Activated naive CD4-positive, alpha-beta T cell treated with anti-CD3 and anti-CD28 coated beads for 36 hours (primary cell): ENCODE measurements around the gene NINL. TPM values are rescaled to one million over a fixed set of nuclear protein-coding genes. Genes with fewer than 3 reads are reported as not detected.
"Not testable (repeated sequence)": the region's sequence is repeated elsewhere in the genome, so short reads cannot be mapped to it uniquely, and the experiment has no call there.

Source experiments
- CTCF ChIA-PET: fragments of 350-600 bp; sonication (Branson Sonifier 250); formaldehyde crosslinking; loops from one replicate; lab custom pipeline; 2021; ENCODE audit warnings: antibody characterized with exemption; lab: Charles Lee
- DNase-seq: peaks from one replicate; pipeline ENCODE4 v3.0.0-alpha.2; 2020
- H3K27ac Mint-ChIP-seq: one replicate; pipeline ENCODE4 v1.8.0; 2021; ENCODE audit warnings: mild to moderate bottlenecking, mixed read lengths
- H3K27me3 Mint-ChIP-seq: one replicate; pipeline ENCODE4 v1.8.0; 2021; ENCODE audit warnings: low read depth, mixed read lengths
- H3K36me3 Mint-ChIP-seq: one replicate; pipeline ENCODE4 v1.8.0; 2021; ENCODE audit warnings: low read depth, mixed read lengths
- H3K4me1 Mint-ChIP-seq: one replicate; pipeline ENCODE4 v1.8.0; 2021; ENCODE audit warnings: low read depth, mixed read lengths
- H3K4me3 Mint-ChIP-seq: one replicate; pipeline ENCODE4 v1.8.0; 2021; ENCODE audit warnings: mild to moderate bottlenecking, moderate library complexity, mixed read lengths
- H3K9me3 Mint-ChIP-seq: one replicate; pipeline ENCODE4 v1.8.0; 2021; ENCODE audit warnings: mixed read lengths
- intact Hi-C: fragments of 100-400 bp; cut with micrococcal nuclease; formaldehyde crosslinking; loops from one replicate; pipeline ENCODE4 v1.15.1; 2023
- total RNA-seq, 2 experiments: library from RNA; stranded (reverse); gene quantifications; one replicate each; pipeline ENCODE4 v1.2.3, GENCODE V29; 2021

The NINL gene
- total RNA-seq, 2 experiments from 2014 or later = 2.6 to 2.9 TPM

DNA sequence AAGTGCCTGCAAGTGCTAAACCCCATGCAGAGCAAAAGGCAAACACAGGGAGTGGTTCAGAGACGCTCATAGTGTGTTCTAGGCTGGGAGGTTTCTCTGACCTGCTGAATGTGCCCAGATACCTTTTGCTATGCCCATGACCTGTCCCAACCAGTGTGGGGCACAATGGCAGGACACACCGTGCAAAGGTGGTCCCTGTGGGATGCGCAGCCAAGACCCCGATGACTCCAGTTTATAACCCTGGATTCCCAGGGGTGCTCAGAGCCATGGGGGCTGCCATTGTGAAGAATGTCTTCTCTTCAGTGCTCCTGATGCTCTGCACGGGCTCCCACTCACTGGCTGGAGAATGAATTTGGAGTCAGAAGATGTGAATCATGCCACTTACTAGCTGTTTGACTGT lies 2.2 kb upstream of the NINL start:
- Mint-ChIP-seq H3K4me3 (no peak overlapping the region), H3K9me3 (no peaks in the 10 kb centered on the region)

DNA sequence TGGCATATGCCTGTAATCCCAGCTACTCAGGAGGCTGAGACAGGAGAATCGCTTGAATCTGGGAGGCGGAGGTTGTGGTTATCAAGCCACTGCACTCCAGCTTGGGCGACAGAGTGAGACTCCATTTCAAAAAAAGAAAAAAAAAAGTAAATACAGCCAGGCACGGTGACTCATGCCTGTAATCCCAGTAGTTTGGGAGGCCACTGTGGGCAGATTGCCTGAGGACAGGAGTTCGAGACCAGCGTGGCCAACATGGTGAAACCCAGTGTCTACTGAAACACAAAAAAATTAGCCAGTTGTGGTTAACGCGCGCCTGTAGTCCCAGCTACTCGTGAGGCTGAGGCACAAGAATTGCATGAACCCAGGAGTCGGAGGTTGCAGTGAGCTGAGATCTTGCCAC lies 1.5 kb upstream of the NINL start:
- no peak overlapping the region for H3K4me3 Mint-ChIP-seq
- peaks cover 6% of the 10 kb centered on the region for H3K4me1 Mint-ChIP-seq
- intact Hi-C loops = no loop called here
- CTCF ChIA-PET = no interaction called here
- no peak overlapping the region for H3K27ac Mint-ChIP-seq
- peaks cover 4% of the 10 kb centered on the region for H3K27me3 Mint-ChIP-seq
- DNase-seq = no peak
- no peaks in the 10 kb centered on the region for H3K9me3 Mint-ChIP-seq
- H3K36me3 Mint-ChIP-seq = no peaks in the 10 kb centered on the region

More for the DNA sequence above, 2.2 kb upstream of the NINL start:
- peaks cover 6% of the 10 kb centered on the region for H3K4me1 Mint-ChIP-seq
- no peak overlapping the region for H3K27ac Mint-ChIP-seq
- no peaks in the 10 kb centered on the region for H3K36me3 Mint-ChIP-seq
- intact Hi-C loops = no loop called here
- DNase-seq = no peak
- H3K27me3 Mint-ChIP-seq = peaks cover 4% of the 10 kb centered on the region
- CTCF ChIA-PET = no interaction called here

DNA sequence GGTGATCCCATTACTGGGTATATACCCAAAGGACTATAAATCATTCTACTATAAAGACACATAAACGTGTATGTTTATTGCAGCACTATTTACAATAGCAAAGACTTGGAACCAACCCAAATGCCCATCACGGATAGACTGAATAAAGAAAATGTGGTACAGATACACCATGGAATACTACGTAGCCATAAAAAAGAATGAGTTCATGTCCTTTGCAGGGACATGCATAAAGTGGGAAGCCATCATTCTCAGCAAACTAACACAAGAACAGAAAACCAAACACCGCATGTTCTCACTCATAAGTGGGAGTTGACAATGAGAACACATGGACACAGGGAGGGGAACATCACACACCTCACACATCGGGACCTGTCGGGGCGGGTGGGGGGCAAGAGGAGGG lies 1.7 kb downstream of the NINL start:
- intact Hi-C loops, H3K9me3 Mint-ChIP-seq, CTCF ChIA-PET, H3K27me3 Mint-ChIP-seq, H3K36me3 Mint-ChIP-seq, DNase-seq, H3K27ac Mint-ChIP-seq, H3K4me1 Mint-ChIP-seq: not testable (repeated sequence)
- peak overlapping the region; percentile 28 for H3K4me3 Mint-ChIP-seq

DNA sequence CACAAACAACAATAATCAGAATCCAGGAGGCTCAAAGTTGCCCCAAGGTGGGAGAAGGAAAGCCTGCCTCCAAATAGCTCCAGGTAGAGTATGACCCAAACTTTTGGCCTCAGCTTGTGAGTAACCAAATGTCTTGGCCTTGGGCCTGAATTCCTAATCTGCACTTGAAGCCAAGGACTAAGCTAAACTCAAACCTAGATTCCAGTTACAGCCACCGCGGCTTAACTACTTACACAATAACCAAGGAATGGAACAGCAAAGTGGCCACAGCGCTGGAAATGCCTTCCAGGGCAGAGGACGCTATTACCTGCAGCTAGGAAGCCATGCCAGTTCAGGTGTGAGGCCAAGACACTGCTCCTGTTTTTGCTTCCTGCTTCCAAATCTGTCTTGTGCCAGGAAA lies 4.6 kb downstream of the NINL start:
- Mint-ChIP-seq H3K4me1 (peaks cover 6% of the 10 kb centered on the region), H3K36me3 (no peaks in the 10 kb centered on the region), H3K27me3 (peaks cover 4% of the 10 kb centered on the region), H3K9me3 (no peaks in the 10 kb centered on the region), H3K4me3 (no peak overlapping the region), H3K27ac (no peak overlapping the region)
- intact Hi-C loops = no loop called here
- DNase-seq = no peak
- CTCF ChIA-PET = no interaction called here

DNA sequence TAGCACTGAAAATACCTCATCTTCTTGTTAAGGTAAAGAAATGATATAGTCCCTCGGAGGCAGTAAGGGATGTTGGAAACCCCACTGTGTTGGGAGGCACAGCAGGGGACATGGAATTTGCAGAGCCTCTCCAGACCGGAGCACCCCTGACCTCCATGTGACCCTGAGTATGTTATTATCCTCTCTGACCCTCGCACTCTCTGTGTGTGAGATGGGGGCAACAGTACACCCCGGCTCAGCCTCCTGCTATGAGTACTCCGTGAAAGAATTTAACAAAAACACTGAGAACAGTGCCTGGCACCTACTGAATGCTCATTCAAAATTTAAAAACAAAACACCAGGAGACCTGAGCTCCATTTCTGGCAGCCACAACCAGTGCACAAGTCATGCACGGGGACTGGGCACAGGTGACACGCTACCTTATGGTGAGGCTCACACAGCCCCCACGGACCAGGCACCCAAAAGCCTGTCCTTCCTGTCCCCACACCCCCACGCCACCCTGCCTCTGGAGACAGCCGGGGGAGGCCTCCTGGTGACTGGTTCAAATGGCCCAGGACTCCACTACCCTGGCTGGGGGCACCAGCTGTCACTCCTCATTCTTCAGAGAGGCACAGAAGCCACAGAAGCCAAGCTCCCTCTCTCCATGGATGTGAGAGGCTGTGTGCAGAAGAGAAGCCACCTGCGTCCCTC lies 6.1 kb downstream of the NINL start:
- CTCF ChIA-PET = no interaction called here
- Mint-ChIP-seq H3K36me3 (no peaks in the 10 kb centered on the region), H3K27ac (no peak overlapping the region), H3K27me3 (peaks cover 4% of the 10 kb centered on the region), H3K4me1 (peaks cover 2% of the 10 kb centered on the region), H3K9me3 (no peaks in the 10 kb centered on the region), H3K4me3 (no peak overlapping the region)
- intact Hi-C loops = no loop called here
- no peak for DNase-seq

DNA sequence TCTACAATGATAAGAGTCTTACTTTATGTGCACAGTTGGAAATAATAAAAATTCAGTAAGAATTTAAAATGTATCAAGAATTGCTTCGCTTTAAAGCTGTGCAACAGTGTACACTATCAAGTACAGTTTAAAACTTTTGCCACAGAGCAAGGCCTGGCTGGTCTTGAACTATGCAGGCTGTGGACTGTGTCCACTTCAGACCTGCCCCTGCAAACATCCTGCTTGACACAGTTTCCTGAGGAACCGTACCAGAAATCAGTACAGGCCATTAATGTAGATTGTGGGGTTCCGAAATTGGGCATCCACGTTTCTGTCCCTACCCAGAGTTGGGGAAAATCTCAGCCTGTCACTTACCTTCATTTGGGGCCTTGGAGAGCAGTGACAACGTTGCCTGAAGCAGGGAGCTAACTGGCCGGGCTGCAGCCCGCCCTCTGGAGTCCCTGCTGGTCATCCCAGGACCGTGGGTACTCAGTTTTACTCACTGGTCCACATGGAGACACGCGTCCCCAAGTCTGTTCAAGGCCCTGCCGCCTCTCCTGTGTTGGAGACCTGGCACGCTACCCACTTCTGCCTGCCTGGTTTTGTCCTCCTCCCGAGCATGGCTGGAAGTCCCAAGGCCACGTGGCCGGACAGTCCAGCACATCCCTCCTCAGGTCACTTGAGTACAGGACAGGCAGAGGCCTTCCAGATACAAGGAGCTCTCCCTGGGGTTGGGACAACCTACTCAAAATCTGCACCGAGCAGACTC lies 8.4 kb downstream of the NINL start:
- H3K4me3 Mint-ChIP-seq = no peak overlapping the region
- H3K36me3 Mint-ChIP-seq = no peaks in the 10 kb centered on the region
- no peak for DNase-seq
- H3K4me1 Mint-ChIP-seq = no peaks in the 10 kb centered on the region
- no peaks in the 10 kb centered on the region for H3K9me3 Mint-ChIP-seq
- H3K27me3 Mint-ChIP-seq = no peaks in the 10 kb centered on the region
- CTCF ChIA-PET = no interaction called here
- intact Hi-C loops = no loop called here
- H3K27ac Mint-ChIP-seq = no peak overlapping the region

DNA sequence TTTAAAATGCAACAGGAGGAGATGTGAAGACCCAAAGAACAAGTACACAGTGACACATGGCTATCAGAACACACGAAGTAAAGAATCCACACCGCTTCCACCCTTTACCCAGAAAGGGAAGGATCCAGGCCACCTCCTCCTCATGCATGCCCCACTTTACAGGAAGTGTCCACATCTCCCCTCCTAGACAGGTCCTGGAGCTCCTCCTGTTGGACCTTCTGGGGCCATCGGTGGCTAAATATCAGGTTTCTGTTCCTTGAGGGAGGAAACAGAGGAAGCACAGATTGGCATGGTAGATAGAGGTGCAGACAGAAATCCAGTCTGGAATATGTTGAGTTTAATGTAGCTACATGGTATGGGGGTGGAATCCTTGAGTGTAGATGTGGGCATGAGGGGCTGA lies 10.9 kb downstream of the NINL start:
- Mint-ChIP-seq H3K27ac (no peak overlapping the region), H3K27me3 (no peaks in the 10 kb centered on the region), H3K36me3 (no peaks in the 10 kb centered on the region), H3K9me3 (no peaks in the 10 kb centered on the region), H3K4me1 (no peaks in the 10 kb centered on the region), H3K4me3 (no peak overlapping the region)
- intact Hi-C loops = no loop called here
- no peak for DNase-seq
- CTCF ChIA-PET = no interaction called here

DNA sequence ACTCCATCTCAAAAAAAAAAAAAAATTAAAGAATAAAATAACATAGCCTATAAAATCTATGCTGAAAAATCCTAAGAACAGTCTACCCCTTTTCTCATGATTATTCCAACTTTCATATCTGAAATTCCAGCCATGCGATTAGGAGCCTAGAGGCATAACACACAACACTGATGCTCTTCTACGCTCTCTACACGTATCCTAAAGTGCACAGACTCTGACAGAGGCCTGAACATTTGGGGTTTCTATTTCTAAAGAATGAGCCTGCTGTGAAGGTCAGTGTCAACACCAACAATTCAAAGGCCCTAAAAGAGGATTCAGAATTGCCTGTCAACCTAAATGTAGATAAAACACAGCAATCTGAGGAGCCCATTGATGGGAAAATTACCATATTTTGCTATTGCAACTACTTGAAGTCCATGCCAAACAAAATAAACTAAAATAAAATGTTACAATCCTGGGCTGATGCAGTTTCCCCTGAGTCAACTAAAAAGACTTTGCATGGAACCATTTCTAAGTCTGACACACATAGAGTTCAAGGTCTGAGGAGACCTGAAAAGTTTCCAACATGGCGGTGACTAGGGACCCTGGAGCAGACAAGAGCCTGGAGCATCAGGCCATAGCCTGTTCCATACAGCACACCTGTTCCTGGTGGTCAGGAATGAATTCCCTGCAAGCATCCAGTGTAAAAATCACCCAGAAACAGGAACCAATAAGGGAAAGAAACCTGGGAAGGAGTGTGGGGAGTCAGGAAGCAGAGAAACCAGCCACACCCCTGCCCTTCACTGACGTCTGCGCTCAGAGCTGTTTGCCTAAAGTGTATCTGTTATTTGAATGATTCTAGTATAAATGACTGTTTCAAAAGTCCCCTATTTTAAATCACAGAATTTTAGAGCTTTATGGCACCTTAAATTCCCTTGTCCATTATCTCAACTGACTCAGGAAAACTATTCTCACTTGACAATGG lies 11.8 kb downstream of the NINL start:
- Mint-ChIP-seq H3K27ac (no peak overlapping the region), H3K4me3 (no peak overlapping the region), H3K36me3 (no peaks in the 10 kb centered on the region), H3K4me1 (no peaks in the 10 kb centered on the region), H3K9me3 (no peaks in the 10 kb centered on the region), H3K27me3 (no peaks in the 10 kb centered on the region)
- intact Hi-C loops = no loop called here
- CTCF ChIA-PET = no interaction called here
- DNase-seq = no peak

DNA sequence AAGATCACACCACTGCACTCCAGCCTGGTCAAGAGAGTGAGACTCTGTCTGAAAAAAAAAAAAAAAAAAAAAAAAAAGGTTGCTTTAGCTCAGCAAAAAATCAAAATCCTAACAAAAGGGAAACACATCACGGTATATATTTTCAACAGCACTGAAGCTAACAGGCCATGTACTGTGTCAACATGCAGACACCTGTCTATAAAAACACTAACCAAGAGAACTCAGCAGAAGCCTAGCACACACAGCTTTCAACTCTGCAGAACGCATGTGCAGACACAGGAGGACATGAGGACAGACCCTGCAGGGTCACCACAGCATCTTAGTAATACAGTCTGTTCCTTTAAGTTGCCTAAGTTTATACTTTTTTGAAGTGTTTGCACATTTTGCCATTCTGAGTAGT lies 13.5 kb downstream of the NINL start:
- peaks cover 5% of the 10 kb centered on the region for H3K4me1 Mint-ChIP-seq
- CTCF ChIA-PET = interaction anchor here (0.8 kb wide), 1 partner anchor 578 kb away, joined by 3 read pairs; no protein-coding TSS in a partner anchor
- no peak for DNase-seq
- no peak overlapping the region for H3K4me3 Mint-ChIP-seq
- no peak overlapping the region for H3K27ac Mint-ChIP-seq
- no peaks in the 10 kb centered on the region for H3K36me3 Mint-ChIP-seq
- H3K27me3 Mint-ChIP-seq = no peaks in the 10 kb centered on the region
- no peaks in the 10 kb centered on the region for H3K9me3 Mint-ChIP-seq
- intact Hi-C loops = no loop called here

DNA sequence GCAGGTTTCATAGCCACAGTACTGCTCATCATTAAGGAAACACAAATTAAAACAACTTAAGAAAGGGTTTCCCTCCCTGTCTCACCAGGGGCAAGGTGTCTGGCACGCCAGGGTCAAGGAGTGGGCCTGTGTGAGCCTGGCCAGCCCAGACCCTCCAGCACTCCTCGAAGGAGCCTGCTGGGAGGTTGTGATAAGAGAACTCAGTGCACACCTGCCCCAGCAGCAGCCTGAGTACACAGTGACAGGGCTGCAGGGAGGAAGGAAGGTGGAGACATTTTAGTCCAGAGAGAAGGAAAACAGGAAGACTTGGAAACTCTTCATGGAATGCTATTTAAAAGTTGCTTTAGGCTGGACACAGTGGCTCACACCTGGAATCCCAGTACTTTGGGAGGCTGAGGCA lies 14.1 kb downstream of the NINL start:
- no peaks in the 10 kb centered on the region for H3K36me3 Mint-ChIP-seq
- DNase-seq = no peak
- CTCF ChIA-PET = interaction anchor here (0.8 kb wide), 1 partner anchor 578 kb away, joined by 3 read pairs; no protein-coding TSS in a partner anchor
- no peaks in the 10 kb centered on the region for H3K9me3 Mint-ChIP-seq
- no peak overlapping the region for H3K27ac Mint-ChIP-seq
- H3K4me3 Mint-ChIP-seq = no peak overlapping the region
- H3K4me1 Mint-ChIP-seq = peaks cover 8% of the 10 kb centered on the region
- intact Hi-C loops = no loop called here
- no peaks in the 10 kb centered on the region for H3K27me3 Mint-ChIP-seq

DNA sequence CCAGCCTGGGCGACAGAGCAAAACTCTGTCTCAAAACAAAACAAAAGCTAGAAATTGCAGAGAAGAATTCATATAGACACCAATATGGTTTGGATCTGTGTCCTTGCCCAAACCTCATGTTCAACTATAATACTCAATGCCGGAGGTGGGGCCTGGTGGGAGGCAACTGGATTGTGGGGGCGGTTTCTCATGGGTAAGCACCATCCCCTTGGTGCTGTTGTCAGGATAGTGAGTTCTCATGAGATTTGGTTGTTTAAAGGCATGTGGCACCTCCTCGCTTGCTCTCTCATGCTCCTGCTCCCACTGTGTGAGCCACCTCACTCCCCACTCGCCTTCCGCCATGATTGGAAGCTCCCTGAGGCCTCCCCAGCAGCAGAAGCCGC lies 15.2 kb downstream of the NINL start:
- Mint-ChIP-seq H3K27ac (no peak overlapping the region), H3K36me3 (no peaks in the 10 kb centered on the region), H3K4me3 (no peak overlapping the region), H3K27me3 (no peaks in the 10 kb centered on the region), H3K9me3 (no peaks in the 10 kb centered on the region), H3K4me1 (peaks cover 13% of the 10 kb centered on the region)
- DNase-seq = no peak
- CTCF ChIA-PET = interaction anchor here (0.6 to 0.7 kb wide), 2 partner anchors 46 to 101 kb away, joined by 4 read pairs; no protein-coding TSS in a partner anchor
- intact Hi-C loops = no loop called here

DNA sequence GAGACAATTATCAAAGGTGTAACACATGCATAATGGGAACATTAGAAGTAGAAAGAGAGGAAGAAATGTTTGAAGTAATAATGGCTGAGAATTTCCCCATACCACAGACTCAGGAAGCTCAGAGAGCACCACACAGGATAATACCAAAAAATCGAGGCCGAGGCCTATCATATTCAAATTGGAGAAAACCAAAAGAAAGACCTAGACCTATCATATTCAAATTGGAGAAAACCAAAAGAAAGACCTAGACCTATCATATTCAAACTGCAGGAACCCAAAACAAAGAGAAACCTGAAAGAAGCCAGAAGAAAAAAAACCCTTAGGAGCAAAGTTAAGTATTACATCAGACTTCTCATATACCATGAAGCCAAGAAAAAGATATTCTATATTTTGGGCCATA lies 18.0 kb downstream of the NINL start:
- no peaks in the 10 kb centered on the region for H3K9me3 Mint-ChIP-seq
- peak overlapping the region; percentile 57 for H3K27ac Mint-ChIP-seq
- no peak overlapping the region for H3K4me3 Mint-ChIP-seq
- CTCF ChIA-PET = interaction anchor here (0.7 kb wide), 1 partner anchor 644 kb away, joined by 3 read pairs; no protein-coding TSS in a partner anchor
- peaks cover 18% of the 10 kb centered on the region for H3K4me1 Mint-ChIP-seq
- peaks cover 3% of the 10 kb centered on the region for H3K36me3 Mint-ChIP-seq
- intact Hi-C loops = loop anchor here (1.0 kb wide), 1 partner anchor 18 kb away; the partner anchor contains the start of gene NINL
- DNase-seq = no peak
- H3K27me3 Mint-ChIP-seq = no peaks in the 10 kb centered on the region
